Thoracic aorta (tissue), 2 donors: Measurements from ENCODE around the gene HOXC12. TPM values are rescaled to one million over a fixed set of nuclear protein-coding genes. Genes with fewer than 3 reads are reported as not detected.

ENCODE experiments used
- ATAC-seq: fragments of 150-250 bp; one replicate; pipeline ENCODE4 v1.8.0; 2017; ENCODE audit warnings: low read depth; ENCODE audit not compliant: insufficient number of reproducible peaks, low FRiP score
- DNase-seq: peaks from one replicate; pipeline ENCODE4 v3.0.0-alpha.2; 2020; ENCODE audit warnings: low spot score
- H3K27ac ChIP-seq, 2 donors: fragments of 200-600 bp; sonication (generic); 1 replicate in 1 of 2; 2 replicates in 1 of 2; pipeline ENCODE4 v1.5.1; 2016; ENCODE audit warnings: mild to moderate bottlenecking in 2 of 2, moderate library complexity in 2 of 2
- H3K27me3 ChIP-seq: fragments of 200-600 bp; sonication (generic); replicated peaks from 2 replicates; pipeline ENCODE4 v1.6.0; 2016; ENCODE audit warnings: mild to moderate bottlenecking; ENCODE audit not compliant: insufficient read depth
- H3K36me3 ChIP-seq: fragments of 200-600 bp; sonication (generic); one replicate; pipeline ENCODE4 v1.5.1; 2016
- H3K4me1 ChIP-seq, 2 donors: fragments of 200-600 bp; sonication (generic); 1 replicate in 1 of 2; 2 replicates in 1 of 2; pipeline versions ENCODE4 v1.5.1 to v1.6.0; 2016; ENCODE audit warnings: low read depth in 2 of 2, mild to moderate bottlenecking in 1 of 2; ENCODE audit not compliant: control insufficient read depth in 1 of 2
- H3K4me3 ChIP-seq: fragments of 200-600 bp; sonication (generic); 2 replicates; pipeline ENCODE4 v1.5.1; 2016; ENCODE audit warnings: mild to moderate bottlenecking
- H3K9me3 ChIP-seq: fragments of 200-600 bp; sonication (generic); 2 replicates; pipeline ENCODE4 v1.5.1; 2016
- total RNA-seq, 2 donors: library from RNA; depleted of rRNA; stranded (reverse); fragments of >200 nt; gene quantifications; one replicate each; pipeline versions ENCODE4 v1.1.0 to v1.2.3, GENCODE V29; 2016
- TF ChIP-seq, protein P1 (sequence below): fragments of 200-600 bp; sonication (generic); IDR thresholded peaks from one replicate; pipeline ENCODE4 v1.5.1; 2019; ENCODE audit warnings: antibody characterized with exemption

HOXC12 gene
- total RNA-seq, 2 donors from 2014 or later = not detected

DNA sequence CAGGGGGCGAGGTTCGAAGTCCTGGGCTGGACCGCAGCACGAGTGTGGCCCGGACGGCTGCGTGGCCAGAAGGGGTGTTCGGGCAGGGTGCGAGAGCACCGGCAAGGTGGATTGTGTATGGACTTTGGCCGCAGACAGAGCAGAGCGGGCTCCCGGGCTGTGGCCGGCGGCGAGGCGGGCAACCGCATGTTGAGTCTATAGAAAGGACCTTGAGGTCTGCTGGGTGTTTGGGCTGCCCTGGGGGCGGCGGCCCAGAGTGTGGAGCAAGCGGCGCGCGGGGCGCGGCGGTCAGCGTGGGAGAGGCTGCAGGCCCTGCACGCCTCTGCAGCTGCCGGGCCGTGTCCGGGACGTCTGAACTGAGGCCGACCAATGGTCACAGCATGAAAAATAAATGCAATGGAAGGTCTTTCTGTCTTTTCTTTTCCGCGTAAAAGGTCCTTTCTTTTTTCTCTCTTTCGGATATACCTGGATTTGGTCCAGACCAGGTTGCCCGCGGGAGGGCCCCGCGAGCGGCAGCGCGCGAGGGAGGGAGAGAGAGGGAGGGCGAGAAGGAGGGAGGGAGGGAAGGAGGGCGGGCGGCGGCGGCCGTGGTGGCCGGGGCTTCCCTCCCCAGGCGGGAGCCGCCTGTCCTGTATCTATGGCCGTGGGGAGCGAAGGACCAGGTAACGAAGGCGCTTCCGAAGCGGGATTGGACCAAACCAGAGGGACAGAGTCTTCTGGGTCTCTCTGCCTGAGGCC, 39.7 kb downstream of the HOXC12 start:
- Histone ChIP-seq H3K27ac (no peak overlapping the region), H3K4me1 (peaks cover 15 to 28% of the 10 kb centered on the region in 2 donors), H3K36me3 (no peaks in the 10 kb centered on the region), H3K9me3 (no peaks in the 10 kb centered on the region), H3K27me3 (peaks cover 50% of the 10 kb centered on the region), H3K4me3 (peak overlapping the region; percentile 66)
- no peak for DNase-seq
- TF ChIP-seq, protein P1, sequence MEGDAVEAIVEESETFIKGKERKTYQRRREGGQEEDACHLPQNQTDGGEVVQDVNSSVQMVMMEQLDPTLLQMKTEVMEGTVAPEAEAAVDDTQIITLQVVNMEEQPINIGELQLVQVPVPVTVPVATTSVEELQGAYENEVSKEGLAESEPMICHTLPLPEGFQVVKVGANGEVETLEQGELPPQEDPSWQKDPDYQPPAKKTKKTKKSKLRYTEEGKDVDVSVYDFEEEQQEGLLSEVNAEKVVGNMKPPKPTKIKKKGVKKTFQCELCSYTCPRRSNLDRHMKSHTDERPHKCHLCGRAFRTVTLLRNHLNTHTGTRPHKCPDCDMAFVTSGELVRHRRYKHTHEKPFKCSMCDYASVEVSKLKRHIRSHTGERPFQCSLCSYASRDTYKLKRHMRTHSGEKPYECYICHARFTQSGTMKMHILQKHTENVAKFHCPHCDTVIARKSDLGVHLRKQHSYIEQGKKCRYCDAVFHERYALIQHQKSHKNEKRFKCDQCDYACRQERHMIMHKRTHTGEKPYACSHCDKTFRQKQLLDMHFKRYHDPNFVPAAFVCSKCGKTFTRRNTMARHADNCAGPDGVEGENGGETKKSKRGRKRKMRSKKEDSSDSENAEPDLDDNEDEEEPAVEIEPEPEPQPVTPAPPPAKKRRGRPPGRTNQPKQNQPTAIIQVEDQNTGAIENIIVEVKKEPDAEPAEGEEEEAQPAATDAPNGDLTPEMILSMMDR = no peak
- no peak for ATAC-seq

DNA sequence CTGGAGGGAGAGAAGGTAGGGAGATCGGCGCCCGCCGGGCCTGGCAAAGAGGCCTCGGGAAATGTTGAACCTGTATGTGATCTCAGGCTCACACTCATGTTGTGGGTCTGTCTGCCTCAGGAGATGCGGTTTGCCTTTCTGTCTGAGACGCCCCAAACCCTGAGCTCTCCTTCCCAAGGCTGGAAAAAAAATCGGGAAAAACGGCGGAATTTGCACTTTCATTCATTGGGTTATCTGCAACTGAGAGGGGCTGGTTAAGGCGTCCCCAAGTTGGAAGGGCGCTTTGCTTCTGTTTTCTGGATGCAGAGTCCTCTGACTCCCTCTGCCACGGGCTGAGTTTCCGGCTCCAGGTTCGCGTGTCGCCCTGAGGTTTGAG, 40.3 kb downstream of the HOXC12 start:
- no peak for DNase-seq
- peaks cover 50% of the 10 kb centered on the region for H3K27me3 ChIP-seq

DNA sequence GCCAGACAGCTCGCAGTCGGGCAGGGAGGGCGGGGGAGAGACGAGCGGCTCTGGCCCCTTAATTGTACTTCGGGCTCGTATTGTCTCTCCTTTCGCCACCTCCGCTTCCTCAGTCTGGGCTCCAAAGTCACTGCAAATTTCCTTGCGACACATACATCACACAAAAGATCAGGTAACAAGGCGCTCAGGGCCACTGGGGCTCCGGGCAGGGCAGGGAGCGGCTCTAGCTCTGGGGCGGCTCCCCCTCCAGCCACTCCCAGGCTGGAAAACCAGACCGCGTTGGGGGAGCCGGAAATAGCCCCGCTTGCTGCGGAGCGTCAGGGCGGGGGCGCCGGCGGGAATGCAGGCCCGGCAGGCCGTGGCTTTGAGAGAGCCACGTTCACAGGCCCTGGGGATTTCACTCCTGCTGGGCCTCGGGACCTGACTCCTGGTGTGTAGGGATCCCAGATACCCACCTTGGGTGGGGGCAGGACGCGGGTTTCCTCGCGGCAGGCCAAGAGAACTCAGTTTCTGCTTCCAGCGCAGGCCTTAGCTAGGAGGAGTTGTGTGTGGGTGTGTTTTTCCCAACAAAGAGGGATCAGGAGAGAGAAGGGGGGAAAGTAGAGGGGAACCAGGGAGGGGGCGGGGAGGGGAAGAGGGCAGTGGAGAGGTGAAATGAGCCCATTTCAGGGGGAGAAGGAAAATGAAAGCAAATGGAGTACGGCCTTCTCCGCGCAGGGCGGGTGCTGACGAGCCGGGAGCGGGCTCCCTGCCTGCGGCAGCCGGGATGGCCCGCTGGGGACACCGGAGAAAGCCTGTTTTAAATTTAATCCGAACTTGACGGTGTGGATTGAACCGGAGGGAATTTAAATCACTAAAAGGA, 40.9 kb downstream of the HOXC12 start:
- no peaks in the 10 kb centered on the region for H3K36me3 ChIP-seq
- ATAC-seq (no peak), DNase-seq (no peak)
- peaks cover 26 to 36% of the 10 kb centered on the region in 2 donors for H3K4me1 ChIP-seq
- peaks cover 50% of the 10 kb centered on the region for H3K27me3 ChIP-seq
- H3K4me3 ChIP-seq = peak overlapping the region; percentile 66
- H3K27ac ChIP-seq = no peak overlapping the region
- H3K9me3 ChIP-seq = no peaks in the 10 kb centered on the region
- TF ChIP-seq, protein P1 = no peak

More for the DNA sequence above, 40.3 kb downstream of the HOXC12 start:
- H3K36me3 ChIP-seq = no peaks in the 10 kb centered on the region
- H3K27ac ChIP-seq = no peak overlapping the region
- H3K9me3 ChIP-seq = no peaks in the 10 kb centered on the region
- H3K4me1 ChIP-seq = peaks cover 20 to 32% of the 10 kb centered on the region in 2 donors
- ATAC-seq = no peak
- TF ChIP-seq, protein P1 = no peak
- peak overlapping the region; percentile 66 for H3K4me3 ChIP-seq

DNA sequence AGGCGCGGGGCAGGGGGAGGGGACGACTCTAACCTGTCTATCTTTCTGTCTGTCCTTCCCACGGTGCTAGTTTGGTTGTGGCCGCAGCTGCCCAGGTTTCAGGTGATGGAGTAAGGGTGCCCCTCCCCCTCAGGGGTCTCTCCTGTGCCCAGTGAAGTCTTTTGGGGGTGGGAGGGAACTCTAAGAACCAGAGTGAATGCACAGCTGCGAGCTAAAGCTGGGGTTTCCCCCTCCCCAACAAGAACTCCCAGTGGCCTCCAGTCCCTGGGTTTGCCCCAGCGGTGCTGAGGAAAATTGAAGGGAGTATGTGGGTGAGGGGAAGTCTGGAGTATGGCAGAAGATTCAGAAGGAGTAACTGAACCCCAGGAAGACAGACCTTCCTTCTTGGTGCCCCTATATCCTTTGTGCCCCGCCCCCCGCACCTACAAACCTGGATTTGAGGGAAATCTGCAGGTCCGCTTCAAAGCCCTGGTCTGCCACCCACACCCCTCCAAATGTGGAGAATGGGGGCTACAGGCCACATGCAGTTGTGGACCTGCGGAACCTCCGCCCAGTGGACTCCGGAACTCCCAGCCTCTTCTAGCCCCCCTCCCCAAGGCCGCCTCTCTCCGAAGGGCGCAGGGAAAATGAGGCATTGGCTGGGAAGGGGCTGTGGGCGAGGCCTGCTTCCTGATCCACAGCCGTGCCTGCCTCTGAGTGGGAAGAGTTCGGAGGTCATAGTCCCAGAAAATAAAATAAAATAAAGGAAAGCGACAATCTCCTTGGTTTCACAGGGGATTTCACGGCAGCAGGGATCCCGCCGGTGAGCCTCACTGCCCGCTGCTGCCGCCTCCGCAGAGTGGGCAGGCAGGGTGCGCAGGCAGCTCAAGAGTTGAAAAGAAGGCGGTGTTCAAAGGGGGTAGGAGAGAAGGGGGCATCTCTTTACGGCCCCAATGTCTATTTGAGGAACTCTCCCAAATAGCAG, 41.8 kb downstream of the HOXC12 start:
- Histone ChIP-seq H3K4me1 (peaks cover 27 to 30% of the 10 kb centered on the region in 2 donors), H3K9me3 (no peaks in the 10 kb centered on the region), H3K27ac (no peak overlapping the region), H3K27me3 (peaks cover 54% of the 10 kb centered on the region), H3K36me3 (no peaks in the 10 kb centered on the region), H3K4me3 (peak overlapping the region; percentile 66)
- no peak for DNase-seq
- TF ChIP-seq, protein P1 = no peak
- ATAC-seq = no peak
